H1 (cell line): ENCODE results near the gene KLKB1. TPM values are rescaled to one million over a fixed set of nuclear protein-coding genes. Genes with fewer than 3 reads are reported as not detected.

Source experiments
- CTCF ChIA-PET: fragments of 300-600 bp; sonication (Branson Sonifier 250); formaldehyde crosslinking; loops from one replicate; lab custom pipeline; 2021; ENCODE audit not compliant: partially characterized antibody; lab: Charles Lee
- POLR2A ChIA-PET: fragments of 300-600 bp; sonication (Branson Sonifier 250); formaldehyde crosslinking; loops from one replicate; lab custom pipeline; 2021; ENCODE audit warnings: inconsistent platforms; ENCODE audit not compliant: partially characterized antibody; lab: Charles Lee
- DNase-seq, 2 experiments: peaks; one replicate each; pipeline versions ENCODE4 v3.0.0 to v3.0.0-alpha.2; 2010 to 2022; ENCODE audit warnings: low spot score in 2 of 2, low read depth in 1 of 2, mixed read lengths in 1 of 2
- FAIRE-seq: peaks from 2 replicates; lab custom pipeline; 2011; peaks lifted over from hg19 to GRCh38; lab: Jason Lieb, UNC
- H2AFZ ChIP-seq: 2 replicates; pipeline ENCODE4 v1.8.1; 2012; ENCODE audit warnings: low read length, inconsistent platforms
- H2AK5ac ChIP-seq: 2 replicates; pipeline ENCODE4 v1.6.1; 2013; ENCODE audit warnings: low read depth, low read length
- H2BK120ac ChIP-seq: replicated peaks from 2 replicates; pipeline ENCODE3; 2013; ENCODE audit warnings: low read depth, low read length, inconsistent platforms
- H2BK12ac ChIP-seq: 2 replicates; pipeline ENCODE4 v1.6.1; 2013; ENCODE audit warnings: low read depth, low read length
- H2BK15ac ChIP-seq: 2 replicates; pipeline ENCODE4 v1.6.1; 2013; ENCODE audit warnings: low read length
- H2BK20ac ChIP-seq: 2 replicates; pipeline ENCODE4 v1.6.1; 2013; ENCODE audit warnings: low read length
- H2BK5ac ChIP-seq: 2 replicates; pipeline ENCODE4 v1.6.1; 2013; ENCODE audit warnings: low read depth, low read length
- H3K14ac ChIP-seq: 2 replicates; pipeline ENCODE4 v1.6.1; 2013; ENCODE audit warnings: inconsistent platforms; ENCODE audit not compliant: insufficient read length
- H3K18ac ChIP-seq: 2 replicates; pipeline ENCODE4 v1.6.1; 2013; ENCODE audit warnings: low read length; ENCODE audit errors: extremely low read depth
- H3K23ac ChIP-seq: 2 replicates; pipeline ENCODE4 v1.6.1; 2013; ENCODE audit warnings: inconsistent platforms; ENCODE audit not compliant: insufficient read length
- H3K23me2 ChIP-seq: 2 replicates; pipeline ENCODE4 v1.6.1; 2013; ENCODE audit warnings: low read depth, low read length
- H3K27ac ChIP-seq: 2 replicates; pipeline ENCODE4 v1.6.1; 2011; ENCODE audit warnings: low read depth, low read length, inconsistent platforms
- H3K27me3 ChIP-seq, 4 experiments: replicated peaks in 1 of 4; 1 replicate in 1 of 4; 2 replicates in 3 of 4; pipeline versions ENCODE4 v1.6.1 to v1.8.1; 2011 to 2013; ENCODE audit warnings: low read length in 3 of 4, mild to moderate bottlenecking in 3 of 4, inconsistent platforms in 2 of 4, mixed read lengths in 2 of 4, moderate library complexity in 1 of 4; ENCODE audit not compliant: control insufficient read depth in 3 of 4, insufficient read depth in 3 of 4; ENCODE audit errors: extremely low read depth in 1 of 4
- H3K36me3 ChIP-seq, 4 experiments: 2 replicates each; pipeline versions ENCODE4 v1.6.1 to v1.8.1; 2011 to 2013; ENCODE audit warnings: mild to moderate bottlenecking in 4 of 4, low read length in 3 of 4, moderate library complexity in 2 of 4, control low read depth in 1 of 4, inconsistent platforms in 1 of 4; ENCODE audit not compliant: insufficient read depth in 4 of 4, control insufficient read depth in 2 of 4
- H3K4ac ChIP-seq: replicated peaks from 2 replicates; pipeline ENCODE3; 2013; ENCODE audit warnings: low read length, low read depth, mixed read lengths, inconsistent platforms; ENCODE audit not compliant: insufficient read length
- H3K4me1 ChIP-seq, 4 experiments: replicated peaks in 1 of 4; 1 replicate in 1 of 4; 2 replicates in 3 of 4; pipeline versions ENCODE4 v1.6.1 to v1.8.1; 2011 to 2013; ENCODE audit warnings: low read length in 3 of 4, inconsistent platforms in 2 of 4, mixed read lengths in 1 of 4; ENCODE audit not compliant: insufficient read depth in 4 of 4, control insufficient read depth in 3 of 4
- H3K4me2 ChIP-seq, 2 experiments: 2 replicates each; pipeline versions ENCODE4 v1.6.1 to v1.8.1; 2011 to 2013; ENCODE audit warnings: low read depth in 2 of 2, low read length in 2 of 2, control low read depth in 1 of 2, inconsistent platforms in 1 of 2, mild to moderate bottlenecking in 1 of 2; ENCODE audit not compliant: insufficient read depth in 1 of 2
- H3K4me3 ChIP-seq, 4 experiments: fragments of 200-600, 300-600 bp in 1 of 4; sonication (generic), shearing (Covaris generic), sonication (Bioruptor Twin) in 1 of 4; 2 replicates each; pipeline versions ENCODE4 v1.5.1 to v1.8.1; 2011 to 2016; ENCODE audit warnings: low read length in 4 of 4, low read depth in 3 of 4, control low read depth in 2 of 4, inconsistent platforms in 2 of 4, mild to moderate bottlenecking in 2 of 4, mixed read lengths in 1 of 4, moderate library complexity in 1 of 4; ENCODE audit not compliant: insufficient read depth in 2 of 4; ENCODE audit errors: extremely low read depth in 1 of 4
- H3K56ac ChIP-seq: replicated peaks from 2 replicates; pipeline ENCODE3; 2013; ENCODE audit warnings: low read depth, mild to moderate bottlenecking, mixed read lengths, low read length, inconsistent platforms; ENCODE audit not compliant: insufficient read length
- H3K79me1 ChIP-seq: 2 replicates; pipeline ENCODE4 v1.6.1; 2013; ENCODE audit warnings: low read depth, low read length, control low read depth
- H3K79me2 ChIP-seq, 2 experiments: 2 replicates each; pipeline versions ENCODE4 v1.6.1 to v1.8.1; 2012 to 2013; ENCODE audit warnings: low read length in 2 of 2, mild to moderate bottlenecking in 2 of 2, inconsistent platforms in 1 of 2; ENCODE audit not compliant: insufficient read depth in 2 of 2, control insufficient read depth in 1 of 2
- H3K9ac ChIP-seq, 4 experiments: replicated peaks in 1 of 4; 1 replicate in 1 of 4; 2 replicates in 3 of 4; pipeline versions ENCODE4 v1.6.1 to v1.8.1; 2011 to 2013; ENCODE audit warnings: low read depth in 3 of 4, low read length in 3 of 4, control low read depth in 2 of 4, mild to moderate bottlenecking in 2 of 4, moderate library complexity in 2 of 4, inconsistent platforms in 1 of 4; ENCODE audit errors: extremely low read depth in 1 of 4
- H3K9me3 ChIP-seq, 2 experiments: 2 replicates each; pipeline versions ENCODE4 v1.6.1 to v1.8.1; 2012 to 2013; ENCODE audit warnings: mild to moderate bottlenecking in 2 of 2, moderate library complexity in 2 of 2, control low read depth in 1 of 2, inconsistent platforms in 1 of 2, low read depth in 1 of 2, low read length in 1 of 2, mixed read lengths in 1 of 2; ENCODE audit not compliant: insufficient read depth in 2 of 2
- H4K20me1 ChIP-seq, 2 experiments: replicated peaks in 1 of 2; 2 replicates each; pipeline versions ENCODE3 to v1.8.1; 2011 to 2013; ENCODE audit warnings: inconsistent platforms in 2 of 2, low read length in 2 of 2, mild to moderate bottlenecking in 1 of 2; ENCODE audit not compliant: insufficient read depth in 2 of 2, control insufficient read depth in 1 of 2
- H4K5ac ChIP-seq: 2 replicates; pipeline ENCODE4 v1.6.1; 2013; ENCODE audit warnings: low read length, low read depth, mixed read lengths, inconsistent platforms; ENCODE audit not compliant: insufficient read length
- H4K8ac ChIP-seq: 2 replicates; pipeline ENCODE4 v1.8.0; 2013; ENCODE audit warnings: mild to moderate bottlenecking, moderate library complexity, low read length, inconsistent platforms; ENCODE audit not compliant: insufficient read depth; ENCODE audit errors: extremely low read depth
- H4K91ac ChIP-seq: replicated peaks from 2 replicates; pipeline ENCODE3; 2013; ENCODE audit warnings: low read length, mixed read lengths, inconsistent platforms; ENCODE audit not compliant: insufficient read length
- CHD2 ChIP-seq: IDR thresholded peaks from 2 replicates; pipeline ENCODE4 v1.6.1; 2012; ENCODE audit warnings: low read length, improper control_type of control experiment
- CTCF ChIP-seq, 3 experiments: IDR thresholded peaks; 1 replicate in 2 of 3; 2 replicates in 1 of 3; pipeline versions ENCODE4 v1.5.1 to v1.6.1; 2011; ENCODE audit warnings: low read length in 3 of 3, mild to moderate bottlenecking in 3 of 3, inconsistent platforms in 2 of 3, low read depth in 1 of 3, moderate library complexity in 1 of 3; ENCODE audit not compliant: insufficient read depth in 1 of 3; ENCODE audit errors: control extremely low read depth in 1 of 3
- E2F6 ChIP-seq: IDR thresholded peaks from 2 replicates; pipeline ENCODE4 v1.6.1; 2012; ENCODE audit warnings: inconsistent platforms
- RAD21 ChIP-seq, 2 experiments: IDR thresholded peaks in 1 of 2; conservative IDR thresholded peaks in 1 of 2; 2 replicates each; pipeline ENCODE4 v1.6.1; 2011; ENCODE audit warnings: low read depth in 2 of 2, low read length in 2 of 2, improper control_type of control experiment in 1 of 2, inconsistent platforms in 1 of 2, mild to moderate bottlenecking in 1 of 2, moderate library complexity in 1 of 2
- SRF ChIP-seq: IDR thresholded peaks from 2 replicates; pipeline ENCODE4 v1.6.1; 2011; ENCODE audit warnings: mild to moderate bottlenecking, low read depth, low read length, moderate library complexity
- WGBS, 2 experiments: shearing (Covaris generic) in 1 of 2; methylation state at CpG; one replicate each; pipeline versions ENCODE4 v1.1.6 to v1.1.7; 2013 to 2015; ENCODE audit warnings: low lambda C conversion rate in 2 of 2, mixed read lengths in 2 of 2, inconsistent platforms in 1 of 2, low coverage in 1 of 2, missing lambda C conversion rate in 1 of 2; ENCODE audit not compliant: insufficient replicate concordance in 2 of 2, insufficient coverage in 1 of 2, insufficient read length in 1 of 2; ENCODE audit errors: extremely low coverage in 1 of 2, missing lambda C conversion rate in 1 of 2; 5-methylcytosine and 5-hydroxymethylcytosine counted together
- polyA plus RNA-seq, 7 experiments: library from polyadenylated mRNA; depleted of rRNA in 3 of 7; stranded (reverse) in 5 of 7; unstranded in 2 of 7; fragments of >200 nt in 5 of 7; fragments of 200-250 nt in 2 of 7; gene quantifications; 1 replicate in 5 of 7; 2 replicates in 1 of 7; 4 replicates in 1 of 7; pipeline versions ENCODE4 v1.2.1 to v1.2.3, GENCODE V29; 2011 to 2013; ENCODE audit warnings: missing spikeins in 2 of 7, mixed read lengths in 2 of 7
- total RNA-seq: library from RNA; stranded (reverse); fragmentation: NEBNext Ultra II Directional; extraction: Animal tissue kit (Norgen Biotek cat#: 25700); gene quantifications from 2 replicates; pipeline ENCODE4 v1.2.1, GENCODE V29; 2021

The KLKB1 gene
- total and polyA plus RNA-seq, 2 of the 8 experiments (the other 6 are each of a cell fraction or from before 2014, with no cell fraction given): 12.0 to 20.9 TPM

DNA sequence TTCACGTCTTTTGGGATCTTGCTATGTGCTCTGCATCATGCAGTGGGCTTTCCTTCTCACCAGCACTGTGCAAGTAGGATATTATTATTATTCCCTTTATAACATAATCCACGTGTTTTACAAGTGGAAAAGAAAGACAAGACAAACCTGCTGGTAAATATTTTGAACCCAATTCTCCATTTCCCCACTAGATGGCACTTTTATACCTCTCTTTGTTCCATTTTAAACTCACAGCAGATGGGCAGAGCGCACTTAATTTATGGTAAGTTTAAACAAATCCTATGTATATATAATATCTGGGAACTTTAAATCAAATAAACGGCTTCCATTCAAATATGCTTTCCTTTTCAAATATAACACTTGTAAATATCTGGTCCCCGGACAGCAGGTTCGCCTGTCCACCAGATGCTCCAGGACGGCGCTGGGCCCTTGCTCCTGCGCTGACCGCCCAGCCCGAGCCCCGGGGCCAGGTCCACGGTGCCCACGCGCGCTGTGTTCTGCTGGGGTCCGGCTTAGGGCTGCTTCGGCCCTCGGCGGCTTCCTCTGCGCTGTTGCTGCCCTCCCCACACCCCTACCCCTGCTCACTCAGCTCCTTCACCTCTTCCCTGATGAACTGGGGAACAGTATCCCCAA, 69.8 kb downstream of the KLKB1 start:
- Histone ChIP-seq H3K9me3 (no peaks in the 10 kb centered on the region), H3K9ac (no peak overlapping the region), H3K27ac (no peak overlapping the region), H4K5ac (no peak overlapping the region), H3K14ac (no peak overlapping the region), H3K18ac (no peak overlapping the region), H2AFZ (no peak overlapping the region), H3K79me1 (no peaks in the 10 kb centered on the region), H3K36me3 (no peaks in the 10 kb centered on the region), H3K79me2 (no peaks in the 10 kb centered on the region), H3K56ac (no peak overlapping the region), H3K4ac (no peak overlapping the region), H3K4me1 (peaks cover 0 to 7% (median 0%) of the 10 kb centered on the region in 4 experiments; a peak in 4 of 7 replicates), H2AK5ac (no peak overlapping the region), H4K20me1 (peaks cover 0 to 4% of the 10 kb centered on the region in 2 experiments), H3K23me2 (peaks cover 6% of the 10 kb centered on the region), H3K4me3 (no peak overlapping the region), H3K23ac (no peak overlapping the region), H2BK5ac (no peak overlapping the region), H2BK120ac (no peak overlapping the region), H2BK20ac (no peak overlapping the region), H3K27me3 (peaks cover 0 to 5% (median 2%) of the 10 kb centered on the region in 4 experiments; a peak in 3 of 7 replicates), H4K8ac (no peak overlapping the region), H2BK15ac (no peak overlapping the region), H2BK12ac (no peak overlapping the region), H4K91ac (no peak overlapping the region), H3K4me2 (peak overlapping the region in 1 of 2 experiments; percentile 97; a peak in 1 of 4 replicates)
- FAIRE-seq: peak; percentile 70
- ChIA-PET CTCF (interaction anchor here (0.7 to 6.3 kb wide), 23 partner anchors 8 to 442 kb away, joined by 3 to 32 read pairs (median 5); partner anchors contain the start of gene MTNR1A), POLR2A (interaction anchor here (1.9 kb wide), 1 partner anchor 258 kb away, joined by 5 read pairs; the partner anchor contains the start of gene MTNR1A)
- TF ChIP-seq CTCF (IDR thresholded peaks at IDR 0.05; ENCODE audit: control extremely low read depth in 1 of 3, insufficient read depth in 1 of 3, low read depth in 1 of 3, low read length in 3 of 3) (peak in 2 of 3 experiments; percentile 45 to 52; a peak in 2 of 4 replicates), RAD21 (IDR thresholded peaks at IDR 0.05 in 1 of 2, conservative IDR thresholded peaks at IDR 0.05 in 1 of 2; ENCODE audit: low read depth in 2 of 2, low read length in 2 of 2) (peak; percentile 76 to 77), CHD2 (no peak), SRF (0 out of 2 replicates have a peak, but pooled peaks have one; percentile 7), E2F6 (no peak)
- no peak for DNase-seq
- 64% methylated on average over 21 of the region's 21 CpGs; no CpG with 5 or more reads in 1 of the 2 experiments for WGBS, 2 experiments
